ENCODE data around the gene KRTAP3-2.

GRCh38 chr17:40956401-40957254, 43.1 kb downstream of the KRTAP3-2 start:
- TF ChIP-seq, protein P1, sequence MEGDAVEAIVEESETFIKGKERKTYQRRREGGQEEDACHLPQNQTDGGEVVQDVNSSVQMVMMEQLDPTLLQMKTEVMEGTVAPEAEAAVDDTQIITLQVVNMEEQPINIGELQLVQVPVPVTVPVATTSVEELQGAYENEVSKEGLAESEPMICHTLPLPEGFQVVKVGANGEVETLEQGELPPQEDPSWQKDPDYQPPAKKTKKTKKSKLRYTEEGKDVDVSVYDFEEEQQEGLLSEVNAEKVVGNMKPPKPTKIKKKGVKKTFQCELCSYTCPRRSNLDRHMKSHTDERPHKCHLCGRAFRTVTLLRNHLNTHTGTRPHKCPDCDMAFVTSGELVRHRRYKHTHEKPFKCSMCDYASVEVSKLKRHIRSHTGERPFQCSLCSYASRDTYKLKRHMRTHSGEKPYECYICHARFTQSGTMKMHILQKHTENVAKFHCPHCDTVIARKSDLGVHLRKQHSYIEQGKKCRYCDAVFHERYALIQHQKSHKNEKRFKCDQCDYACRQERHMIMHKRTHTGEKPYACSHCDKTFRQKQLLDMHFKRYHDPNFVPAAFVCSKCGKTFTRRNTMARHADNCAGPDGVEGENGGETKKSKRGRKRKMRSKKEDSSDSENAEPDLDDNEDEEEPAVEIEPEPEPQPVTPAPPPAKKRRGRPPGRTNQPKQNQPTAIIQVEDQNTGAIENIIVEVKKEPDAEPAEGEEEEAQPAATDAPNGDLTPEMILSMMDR (IDR thresholded peaks at IDR 0.05; ENCODE audit: low read depth, low read length), result no peak
- TF ChIP-seq POLR2A (IDR thresholded peaks at IDR 0.05; ENCODE audit: extremely low read depth, insufficient read length), result no peak

Data from NB4 (cell line).